Measurements from ENCODE around the gene RYR1. TPM values are rescaled to one million over a fixed set of nuclear protein-coding genes. Genes with fewer than 3 reads are reported as not detected.

The RYR1 gene
- total and polyA plus RNA-seq, 2 experiments from 2014 or later = 0.07 to 0.21 TPM

DNA sequence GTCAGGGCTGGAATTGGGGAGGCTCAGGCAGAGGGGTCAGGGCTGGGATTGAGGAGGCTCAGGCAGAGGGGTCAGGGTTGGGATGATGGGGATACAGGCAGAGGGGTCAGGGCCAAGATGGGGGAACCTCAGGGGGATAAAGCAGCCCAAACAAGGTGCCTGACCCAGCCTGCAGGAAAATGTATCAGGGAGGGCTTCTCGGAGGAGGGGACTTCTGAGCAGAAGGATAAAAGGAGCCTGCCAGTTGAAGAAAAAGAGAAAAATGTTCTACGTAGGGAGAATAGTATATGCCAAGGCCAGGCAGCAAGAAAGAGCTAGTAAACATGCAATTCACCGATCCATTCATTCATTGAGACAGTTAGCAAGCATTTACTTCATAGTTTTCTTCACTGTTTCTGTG is 99.4 kb downstream of the RYR1 start:
- Histone ChIP-seq H3K9me2 (replicated peaks; ENCODE audit: insufficient read depth) (no peaks in the 10 kb centered on the region), H3K36me3 (replicated peaks; ENCODE audit: insufficient read depth, low read depth) (no peaks in the 10 kb centered on the region), H4K20me1 (ENCODE audit: insufficient read depth, poor library complexity, severe bottlenecking) (no peaks in the 10 kb centered on the region), H2AFZ (no peak overlapping the region), H3K4me2 (no peak overlapping the region), H3K4me1 (ENCODE audit: insufficient read depth) (no peaks in the 10 kb centered on the region), H3K9me3 (ENCODE audit: low read depth) (no peaks in the 10 kb centered on the region), H3K79me2 (no peaks in the 10 kb centered on the region), H3K27me3 (no peaks in the 10 kb centered on the region), H3K4me3 (no peak overlapping the region), H3K27ac (no peak overlapping the region)
- 89% methylated on average over 3 of the region's 3 CpGs for WGBS (ENCODE audit: low lambda C conversion rate, missing lambda C conversion rate)
- DNase-seq (ENCODE audit: low spot score) = no peak
- no peak for TF ChIP-seq EZH2phosphoT487 (IDR thresholded peaks at IDR 0.05; ENCODE audit: low read depth, severe bottlenecking, unreplicated experiment)
- TF ChIP-seq, protein P1, sequence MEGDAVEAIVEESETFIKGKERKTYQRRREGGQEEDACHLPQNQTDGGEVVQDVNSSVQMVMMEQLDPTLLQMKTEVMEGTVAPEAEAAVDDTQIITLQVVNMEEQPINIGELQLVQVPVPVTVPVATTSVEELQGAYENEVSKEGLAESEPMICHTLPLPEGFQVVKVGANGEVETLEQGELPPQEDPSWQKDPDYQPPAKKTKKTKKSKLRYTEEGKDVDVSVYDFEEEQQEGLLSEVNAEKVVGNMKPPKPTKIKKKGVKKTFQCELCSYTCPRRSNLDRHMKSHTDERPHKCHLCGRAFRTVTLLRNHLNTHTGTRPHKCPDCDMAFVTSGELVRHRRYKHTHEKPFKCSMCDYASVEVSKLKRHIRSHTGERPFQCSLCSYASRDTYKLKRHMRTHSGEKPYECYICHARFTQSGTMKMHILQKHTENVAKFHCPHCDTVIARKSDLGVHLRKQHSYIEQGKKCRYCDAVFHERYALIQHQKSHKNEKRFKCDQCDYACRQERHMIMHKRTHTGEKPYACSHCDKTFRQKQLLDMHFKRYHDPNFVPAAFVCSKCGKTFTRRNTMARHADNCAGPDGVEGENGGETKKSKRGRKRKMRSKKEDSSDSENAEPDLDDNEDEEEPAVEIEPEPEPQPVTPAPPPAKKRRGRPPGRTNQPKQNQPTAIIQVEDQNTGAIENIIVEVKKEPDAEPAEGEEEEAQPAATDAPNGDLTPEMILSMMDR (IDR thresholded peaks at IDR 0.05; ENCODE audit: poor library complexity) = no peak
- TF ChIP-seq EZH2 (IDR thresholded peaks at IDR 0.05; ENCODE audit: borderline replicate concordance) = no peak

DNA sequence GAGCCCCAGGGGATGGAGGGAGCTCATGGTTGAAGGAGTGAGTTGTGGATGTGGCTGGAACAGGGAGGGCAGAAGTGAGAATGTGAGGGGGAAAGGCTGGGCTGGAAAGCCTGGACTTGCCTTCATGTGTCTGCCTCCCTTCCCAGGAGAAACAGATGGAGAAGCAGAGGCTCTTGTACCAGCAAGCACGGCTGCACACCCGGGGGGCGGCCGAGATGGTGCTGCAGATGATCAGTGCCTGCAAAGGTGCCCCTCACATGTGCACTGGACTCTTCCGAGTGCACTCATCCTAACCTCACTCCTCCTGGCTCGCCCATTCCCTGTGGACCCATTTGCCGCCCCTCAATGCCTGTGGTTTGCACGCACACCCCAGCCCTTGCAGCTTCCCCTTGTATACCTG is 101.1 kb downstream of the RYR1 start:
- TF ChIP-seq EZH2phosphoT487 (IDR thresholded peaks at IDR 0.05; ENCODE audit: low read depth, severe bottlenecking, unreplicated experiment) (no peak), EZH2 (IDR thresholded peaks at IDR 0.05; ENCODE audit: borderline replicate concordance) (no peak)
- TF ChIP-seq, protein P1 (IDR thresholded peaks at IDR 0.05; ENCODE audit: poor library complexity) = no peak
- 95% methylated on average over 8 of the region's 8 CpGs for WGBS (ENCODE audit: low lambda C conversion rate, missing lambda C conversion rate)

DNA sequence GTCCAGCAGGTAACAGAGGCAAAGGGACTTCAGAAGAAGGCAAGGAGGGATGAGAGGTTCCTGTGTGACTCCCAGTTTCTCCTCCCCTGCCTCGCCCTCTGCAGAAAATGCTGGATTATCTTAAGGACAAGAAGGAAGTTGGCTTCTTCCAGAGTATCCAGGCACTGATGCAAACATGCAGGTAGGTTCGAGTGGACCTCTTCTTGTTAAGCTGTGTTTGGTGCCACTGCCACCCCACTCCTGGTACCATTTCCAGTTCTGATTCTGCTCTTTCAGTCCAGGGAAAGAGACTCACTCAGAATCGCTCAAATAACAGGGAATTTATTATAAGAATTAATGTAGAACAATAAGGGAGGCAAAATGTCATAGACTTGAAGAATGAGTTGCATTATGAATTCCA is 101.7 kb downstream of the RYR1 start:
- no peaks in the 10 kb centered on the region for H4K20me1 ChIP-seq (ENCODE audit: insufficient read depth, poor library complexity, severe bottlenecking)
- H3K79me2 ChIP-seq = no peaks in the 10 kb centered on the region
- no peaks in the 10 kb centered on the region for H3K36me3 ChIP-seq (replicated peaks; ENCODE audit: insufficient read depth, low read depth)
- H3K9me3 ChIP-seq (ENCODE audit: low read depth) = no peaks in the 10 kb centered on the region
- DNase-seq (ENCODE audit: low spot score) = no peak
- H3K9me2 ChIP-seq (replicated peaks; ENCODE audit: insufficient read depth) = no peaks in the 10 kb centered on the region
- no peak overlapping the region for H2AFZ ChIP-seq
- H3K27ac ChIP-seq = no peak overlapping the region
- H3K27me3 ChIP-seq = no peaks in the 10 kb centered on the region
- no peaks in the 10 kb centered on the region for H3K4me1 ChIP-seq (ENCODE audit: insufficient read depth)
- no peak overlapping the region for H3K4me2 ChIP-seq
- WGBS (ENCODE audit: low lambda C conversion rate, missing lambda C conversion rate) = 83% methylated on average over 3 of the region's 3 CpGs
- TF ChIP-seq EZH2phosphoT487 (IDR thresholded peaks at IDR 0.05; ENCODE audit: low read depth, severe bottlenecking, unreplicated experiment) (no peak), EZH2 (IDR thresholded peaks at IDR 0.05; ENCODE audit: borderline replicate concordance) (no peak)
- TF ChIP-seq, protein P1 (IDR thresholded peaks at IDR 0.05; ENCODE audit: poor library complexity) = no peak
- no peak overlapping the region for H3K4me3 ChIP-seq

More for the DNA sequence above, 101.1 kb downstream of the RYR1 start:
- Histone ChIP-seq H3K79me2 (no peaks in the 10 kb centered on the region), H3K4me2 (no peak overlapping the region), H3K4me1 (ENCODE audit: insufficient read depth) (no peaks in the 10 kb centered on the region), H3K36me3 (replicated peaks; ENCODE audit: insufficient read depth, low read depth) (no peaks in the 10 kb centered on the region), H3K9me3 (ENCODE audit: low read depth) (no peaks in the 10 kb centered on the region), H3K27me3 (no peaks in the 10 kb centered on the region), H4K20me1 (ENCODE audit: insufficient read depth, poor library complexity, severe bottlenecking) (no peaks in the 10 kb centered on the region), H3K9me2 (replicated peaks; ENCODE audit: insufficient read depth) (no peaks in the 10 kb centered on the region), H2AFZ (no peak overlapping the region), H3K4me3 (no peak overlapping the region), H3K27ac (no peak overlapping the region)
- DNase-seq (ENCODE audit: low spot score) = no peak

Data from hepatocyte (in vitro differentiated cells).